BLaER1 (cell line): Measurements from ENCODE around the gene TOMM20.

ENCODE experiments used
- H3K27ac ChIP-seq: shearing (Covaris generic); formaldehyde crosslinking; 2 replicates; pipeline ENCODE4 v1.8.1; 2022
- H3K27me3 ChIP-seq: shearing (Covaris generic); formaldehyde crosslinking; 2 replicates; pipeline ENCODE4 v1.8.1; 2022
- H3K36me3 ChIP-seq: shearing (Covaris generic); formaldehyde crosslinking; 2 replicates; pipeline ENCODE4 v1.8.1; 2022
- H3K4me1 ChIP-seq: shearing (Covaris generic); formaldehyde crosslinking; 2 replicates; pipeline ENCODE4 v1.8.1; 2022
- H3K4me2 ChIP-seq: shearing (Covaris generic); formaldehyde crosslinking; 2 replicates; pipeline ENCODE4 v1.8.1; 2022
- H3K4me3 ChIP-seq: shearing (Covaris generic); formaldehyde crosslinking; 2 replicates; pipeline ENCODE4 v1.8.1; 2022
- H3K9ac ChIP-seq: shearing (Covaris generic); formaldehyde crosslinking; 2 replicates; pipeline ENCODE4 v1.8.1; 2022
- H3K9me3 ChIP-seq: shearing (Covaris generic); formaldehyde crosslinking; 2 replicates; pipeline ENCODE4 v1.8.1; 2022
- H4K20me1 ChIP-seq: shearing (Covaris generic); formaldehyde crosslinking; 2 replicates; pipeline ENCODE4 v1.8.1; 2022
- Cebpa-rat ChIP-seq: shearing (Covaris generic); IDR thresholded peaks from 2 replicates; pipeline ENCODE4 v1.8.1; 2022

The TOMM20 gene

GRCh38 chr1:235138821-235139220 is 10.2 kb upstream of the TOMM20 start:
- H3K27me3 ChIP-seq = no peaks in the 10 kb centered on the region
- peaks cover 98% of the 10 kb centered on the region for H3K36me3 ChIP-seq
- no peaks in the 10 kb centered on the region for H4K20me1 ChIP-seq
- no peak overlapping the region for H3K4me3 ChIP-seq
- no peak overlapping the region for H3K9ac ChIP-seq
- H3K4me2 ChIP-seq = no peak overlapping the region
- H3K9me3 ChIP-seq = no peaks in the 10 kb centered on the region
- no peaks in the 10 kb centered on the region for H3K4me1 ChIP-seq
- TF ChIP-seq Cebpa-rat = no peak
- no peak overlapping the region for H3K27ac ChIP-seq

DNA sequence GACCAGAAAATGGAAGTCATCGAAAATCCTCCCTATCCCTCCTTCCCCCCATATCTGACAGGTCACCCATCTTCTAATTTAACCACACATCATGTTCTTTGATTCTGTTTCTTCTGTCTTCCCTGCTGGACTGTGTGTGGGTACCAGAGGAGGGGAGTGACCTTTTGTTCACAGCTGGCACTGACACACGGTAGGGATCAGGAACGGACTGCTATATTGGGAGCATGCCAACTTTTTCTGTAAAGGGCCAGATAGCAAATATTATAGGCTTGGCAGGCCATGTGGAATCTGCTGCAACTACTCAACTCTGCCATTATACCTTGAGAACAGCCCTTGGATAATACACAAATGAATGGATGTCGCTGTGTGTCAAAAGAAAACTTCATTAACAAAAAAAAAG is 7.5 kb upstream of the TOMM20 start:
- Histone ChIP-seq H3K36me3 (peaks cover 97% of the 10 kb centered on the region), H3K9me3 (no peaks in the 10 kb centered on the region), H4K20me1 (no peaks in the 10 kb centered on the region), H3K4me3 (no peak overlapping the region), H3K27ac (no peak overlapping the region), H3K27me3 (no peaks in the 10 kb centered on the region), H3K9ac (no peak overlapping the region), H3K4me2 (no peak overlapping the region), H3K4me1 (no peaks in the 10 kb centered on the region)
- no peak for TF ChIP-seq Cebpa-rat

GRCh38 chr1:235134171-235134570 is 5.5 kb upstream of the TOMM20 start:
- H3K36me3 ChIP-seq = peaks cover 85% of the 10 kb centered on the region
- TF ChIP-seq Cebpa-rat = no peak

GRCh38 chr1:235133086-235133485 is 4.4 kb upstream of the TOMM20 start:
- H3K4me1 ChIP-seq = peaks cover 6% of the 10 kb centered on the region
- H3K9me3 ChIP-seq = no peaks in the 10 kb centered on the region
- no peak overlapping the region for H3K27ac ChIP-seq
- H3K9ac ChIP-seq = no peak overlapping the region
- H3K36me3 ChIP-seq = peaks cover 74% of the 10 kb centered on the region
- peaks cover under 1% of the 10 kb centered on the region; the same call in 1 of the 2 replicates for H4K20me1 ChIP-seq
- no peak overlapping the region for H3K4me2 ChIP-seq
- H3K4me3 ChIP-seq = no peak overlapping the region
- H3K27me3 ChIP-seq = no peaks in the 10 kb centered on the region
- no peak for TF ChIP-seq Cebpa-rat

More at GRCh38 chr1:235134171-235134570, 5.5 kb upstream of the TOMM20 start:
- no peak overlapping the region for H3K4me3 ChIP-seq
- H4K20me1 ChIP-seq = no peaks in the 10 kb centered on the region
- no peak overlapping the region for H3K9ac ChIP-seq
- H3K4me1 ChIP-seq = peaks cover 4% of the 10 kb centered on the region
- no peak overlapping the region for H3K27ac ChIP-seq
- no peak overlapping the region for H3K4me2 ChIP-seq
- H3K27me3 ChIP-seq = no peaks in the 10 kb centered on the region
- H3K9me3 ChIP-seq = no peaks in the 10 kb centered on the region

DNA sequence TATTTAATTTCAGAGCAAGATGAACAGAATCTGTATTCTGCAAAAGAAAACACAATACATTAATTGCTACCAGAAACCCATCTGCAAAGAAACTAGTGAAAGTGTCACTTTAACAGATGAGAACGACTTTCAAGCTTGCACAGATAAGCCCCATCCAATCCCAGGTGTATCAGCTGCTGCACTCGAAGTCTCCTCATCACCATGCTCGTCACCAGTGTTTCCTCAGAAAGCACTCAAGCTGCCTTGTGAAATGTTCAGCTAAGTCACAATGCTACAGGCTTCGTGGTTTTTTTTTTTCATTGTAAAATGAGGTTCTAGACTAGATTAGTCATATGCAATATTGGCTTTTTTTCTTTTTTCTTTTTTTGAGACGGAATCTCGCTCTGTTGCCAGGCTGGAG is 3.3 kb upstream of the TOMM20 start:
- no peak overlapping the region for H3K9ac ChIP-seq
- no peaks in the 10 kb centered on the region for H3K9me3 ChIP-seq
- H3K27me3 ChIP-seq = no peaks in the 10 kb centered on the region
- no peak overlapping the region for H3K4me3 ChIP-seq
- H3K36me3 ChIP-seq = peaks cover 64% of the 10 kb centered on the region
- H3K4me1 ChIP-seq = peaks cover 8% of the 10 kb centered on the region
- no peak for TF ChIP-seq Cebpa-rat
- H3K27ac ChIP-seq = no peak overlapping the region
- peaks cover 12% of the 10 kb centered on the region for H4K20me1 ChIP-seq
- H3K4me2 ChIP-seq = no peak overlapping the region

- H3K27ac ChIP-seq = no peak overlapping the region
- no peaks in the 10 kb centered on the region for H3K27me3 ChIP-seq
- H4K20me1 ChIP-seq = peaks cover 23% of the 10 kb centered on the region
- H3K9me3 ChIP-seq = no peaks in the 10 kb centered on the region
- no peak overlapping the region for H3K9ac ChIP-seq
- no peak overlapping the region for H3K4me2 ChIP-seq
- peaks cover 19% of the 10 kb centered on the region for H3K4me1 ChIP-seq
- no peak overlapping the region for H3K4me3 ChIP-seq
- peaks cover 64% of the 10 kb centered on the region for H3K36me3 ChIP-seq
- no peak for TF ChIP-seq Cebpa-rat
Measured at GRCh38 chr1:235130766-235131270, 2.2 kb upstream of the TOMM20 start.

- H3K4me2 ChIP-seq = no peak overlapping the region
- H3K9ac ChIP-seq = no peak overlapping the region
- no peak overlapping the region for H3K27ac ChIP-seq
- peaks cover 32% of the 10 kb centered on the region for H4K20me1 ChIP-seq
- H3K4me3 ChIP-seq = no peak overlapping the region
- TF ChIP-seq Cebpa-rat = no peak
- H3K9me3 ChIP-seq = no peaks in the 10 kb centered on the region
- peaks cover 26% of the 10 kb centered on the region for H3K4me1 ChIP-seq
- H3K27me3 ChIP-seq = no peaks in the 10 kb centered on the region
- H3K36me3 ChIP-seq = peaks cover 64% of the 10 kb centered on the region
Measured at GRCh38 chr1:235129774-235130570, 1.3 kb upstream of the TOMM20 start.

DNA sequence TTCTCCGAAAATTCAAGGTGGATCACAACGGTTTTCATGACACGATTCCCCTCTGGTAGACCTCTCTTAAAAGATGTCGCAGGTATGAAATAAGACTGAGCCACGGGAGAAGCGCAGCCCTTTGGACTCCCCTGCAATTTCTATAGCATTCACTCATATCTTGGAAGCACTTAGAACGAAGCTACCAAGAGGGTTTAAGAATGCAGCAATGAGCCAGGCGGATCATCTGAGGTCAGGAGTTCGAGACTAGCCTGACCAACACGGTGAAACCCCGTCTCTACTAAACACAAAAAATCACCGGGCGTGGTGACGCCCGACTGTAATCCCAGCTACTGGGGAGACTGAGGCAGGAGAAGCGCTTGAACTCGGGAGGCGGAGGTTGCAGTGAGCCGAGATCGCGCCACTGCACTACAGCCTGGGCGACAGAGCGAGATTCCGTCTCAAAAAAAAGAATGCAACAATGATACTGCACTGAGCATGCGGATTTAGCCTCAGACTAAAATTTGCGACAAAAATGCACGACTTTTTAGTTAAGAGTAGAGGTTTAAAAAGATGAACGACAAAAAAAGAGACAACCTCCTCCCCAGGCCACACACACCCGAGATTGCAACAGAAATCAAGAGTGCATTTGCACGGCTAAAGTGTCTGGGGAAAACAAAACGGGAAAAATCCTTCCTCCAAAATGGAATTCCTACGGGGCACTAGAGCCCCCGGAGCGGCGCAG is 743 bp downstream of the TOMM20 start:
- Histone ChIP-seq H3K4me1 (peaks cover 44% of the 10 kb centered on the region), H3K27ac (peak overlapping the region; percentile 97), H3K4me2 (peak overlapping the region; percentile 86), H4K20me1 (peaks cover 53% of the 10 kb centered on the region), H3K36me3 (peaks cover 63% of the 10 kb centered on the region), H3K27me3 (no peaks in the 10 kb centered on the region), H3K9ac (peak overlapping the region; percentile 98), H3K9me3 (no peaks in the 10 kb centered on the region), H3K4me3 (peak overlapping the region; percentile 82)
- TF ChIP-seq Cebpa-rat = no peak

GRCh38 chr1:235127203-235127602 is 1.4 kb downstream of the TOMM20 start:
- H3K9me3 ChIP-seq = no peaks in the 10 kb centered on the region
- peaks cover 60% of the 10 kb centered on the region for H4K20me1 ChIP-seq
- H3K36me3 ChIP-seq = peaks cover 63% of the 10 kb centered on the region
- peaks cover 51% of the 10 kb centered on the region for H3K4me1 ChIP-seq
- peak overlapping the region; percentile 86 for H3K4me2 ChIP-seq
- peak overlapping the region; percentile 97 for H3K27ac ChIP-seq
- H3K4me3 ChIP-seq = peak overlapping the region; percentile 82
- H3K27me3 ChIP-seq = no peaks in the 10 kb centered on the region
- peak overlapping the region; percentile 98 for H3K9ac ChIP-seq
- TF ChIP-seq Cebpa-rat = no peak

- H3K4me2 ChIP-seq = peak overlapping the region; percentile 8; the same call in 1 of the 2 replicates
- H3K4me3 ChIP-seq = no peak overlapping the region
- H3K9me3 ChIP-seq = no peaks in the 10 kb centered on the region
- H3K9ac ChIP-seq = no peak overlapping the region
- no peak for TF ChIP-seq Cebpa-rat
- H3K27ac ChIP-seq = no peak overlapping the region
- peaks cover 53% of the 10 kb centered on the region for H3K4me1 ChIP-seq
- H3K36me3 ChIP-seq = peaks cover 71% of the 10 kb centered on the region
- no peaks in the 10 kb centered on the region for H3K27me3 ChIP-seq
- H4K20me1 ChIP-seq = peaks cover 85% of the 10 kb centered on the region
Measured at GRCh38 chr1:235124665-235125064, 4.0 kb downstream of the TOMM20 start.
